ENCODE results near the gene LMX1A. TPM values are rescaled to one million over a fixed set of nuclear protein-coding genes. Genes with fewer than 3 reads are reported as not detected.

LMX1A gene
- total RNA-seq, 1 experiment from 2014 or later: not detected

GRCh38 chr1:165328136-165328535 lies 28.4 kb downstream of the LMX1A start:
- TF ChIP-seq ERG (CRISPR knock-in tag; IDR thresholded peaks at IDR 0.05): no peak
- no peaks in the 10 kb centered on the region for H3K27me3 Mint-ChIP-seq (ENCODE audit: low read depth)
- H3K9me3 Mint-ChIP-seq: no peaks in the 10 kb centered on the region
- ATAC-seq: no peak
- no peaks in the 10 kb centered on the region for H3K36me3 Mint-ChIP-seq
- H3K4me3 Mint-ChIP-seq: no peak overlapping the region
- ChIA-PET CTCF (interaction anchor here (1.2 to 1.3 kb wide), 2 partner anchors 39 to 199 kb away, joined by 3 to 4 read pairs; no protein-coding TSS in a partner anchor), POLR2A (no interaction called here)
- H3K4me1 Mint-ChIP-seq: no peaks in the 10 kb centered on the region
- H3K27ac Mint-ChIP-seq: no peak overlapping the region
- no peak for DNase-seq (ENCODE audit: low spot score)

- TF ChIP-seq NR2C2 (CRISPR knock-in tag; IDR thresholded peaks at IDR 0.05) (no peak), ATF3 (CRISPR knock-in tag; conservative IDR thresholded peaks at IDR 0.05) (no peak), ZNF671 (CRISPR knock-in tag; IDR thresholded peaks at IDR 0.05) (no peak), CBFB (CRISPR knock-in tag; IDR thresholded peaks at IDR 0.05; ENCODE audit: low read depth) (no peak), ATF6 (CRISPR knock-in tag; IDR thresholded peaks at IDR 0.05) (no peak), ZNF281 (CRISPR knock-in tag; IDR thresholded peaks at IDR 0.05) (no peak), GRHL2 (CRISPR knock-in tag; IDR thresholded peaks at IDR 0.05; ENCODE audit: insufficient replicate concordance, severe bottlenecking) (no peak), PRRX2 (CRISPR knock-in tag; IDR thresholded peaks at IDR 0.05) (no peak), ZNF416 (CRISPR knock-in tag; IDR thresholded peaks at IDR 0.05) (no peak), FOXP4 (CRISPR knock-in tag; IDR thresholded peaks at IDR 0.05) (no peak), MLX (CRISPR knock-in tag; IDR thresholded peaks at IDR 0.05) (no peak), NR1H2 (CRISPR knock-in tag; IDR thresholded peaks at IDR 0.05) (no peak), ZBTB43 (CRISPR knock-in tag; IDR thresholded peaks at IDR 0.05) (no peak), USF1 (CRISPR knock-in tag; IDR thresholded peaks at IDR 0.05) (no peak), EMX1 (CRISPR knock-in tag; IDR thresholded peaks at IDR 0.05) (no peak), NFYB (CRISPR knock-in tag; conservative IDR thresholded peaks at IDR 0.05; ENCODE audit: low read depth) (no peak), NFE2L1 (CRISPR knock-in tag; IDR thresholded peaks at IDR 0.05) (no peak), ATF1 (CRISPR knock-in tag; IDR thresholded peaks at IDR 0.05) (no peak), OVOL2 (CRISPR knock-in tag; IDR thresholded peaks at IDR 0.05; ENCODE audit: borderline replicate concordance) (no peak), E2F5 (CRISPR knock-in tag; IDR thresholded peaks at IDR 0.05) (no peak)
- Mint-ChIP-seq H3K36me3 (no peaks in the 10 kb centered on the region), H3K27me3 (ENCODE audit: low read depth) (no peaks in the 10 kb centered on the region), H3K4me1 (no peaks in the 10 kb centered on the region), H3K27ac (no peak overlapping the region), H3K4me3 (no peak overlapping the region), H3K9me3 (no peaks in the 10 kb centered on the region)
- no peak for DNase-seq (ENCODE audit: low spot score)
- ATAC-seq: no peak
- ChIA-PET CTCF (interaction anchor here (1.2 to 1.4 kb wide), 2 partner anchors 42 to 198 kb away, joined by 3 read pairs; no protein-coding TSS in a partner anchor), POLR2A (no interaction called here)
Measured at GRCh38 chr1:165327538-165327937, 29.0 kb downstream of the LMX1A start.

Measured in WTC11 (cell line).